HG02852 (cell line): ENCODE results near the gene PTPRD.
"Not testable (repeated sequence)": the region's sequence is repeated elsewhere in the genome, so short reads cannot be mapped to it uniquely, and the experiment has no call there.

Experiments used
- ATAC-seq: cut with Tn5 transposase; IDR thresholded peaks from one replicate; pipeline ENCODE4 v1.9.1; 2021; ENCODE audit warnings: mild to moderate bottlenecking, moderate library complexity; ENCODE audit not compliant: unreplicated experiment

PTPRD gene

DNA sequence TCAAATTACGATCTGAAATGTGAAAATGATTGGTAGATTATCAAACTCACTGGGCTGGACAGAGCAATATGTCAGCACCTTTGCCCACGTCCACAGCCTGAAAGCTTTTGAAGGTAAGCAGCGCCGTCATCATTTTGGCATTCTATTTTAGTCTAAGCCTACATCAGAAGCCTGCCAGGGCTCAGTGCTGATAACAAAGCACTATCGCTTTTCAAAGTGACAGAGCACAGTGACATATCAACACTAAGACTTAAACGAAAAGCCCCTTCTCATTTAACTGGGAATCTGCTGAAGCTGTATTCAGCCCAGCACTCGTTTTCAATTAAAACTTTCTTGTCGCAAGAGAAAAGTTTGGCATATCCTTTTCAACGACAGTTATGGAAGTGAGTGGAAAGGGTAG is 1076.3 kb downstream of the PTPRD start:
- ATAC-seq = no peak

DNA sequence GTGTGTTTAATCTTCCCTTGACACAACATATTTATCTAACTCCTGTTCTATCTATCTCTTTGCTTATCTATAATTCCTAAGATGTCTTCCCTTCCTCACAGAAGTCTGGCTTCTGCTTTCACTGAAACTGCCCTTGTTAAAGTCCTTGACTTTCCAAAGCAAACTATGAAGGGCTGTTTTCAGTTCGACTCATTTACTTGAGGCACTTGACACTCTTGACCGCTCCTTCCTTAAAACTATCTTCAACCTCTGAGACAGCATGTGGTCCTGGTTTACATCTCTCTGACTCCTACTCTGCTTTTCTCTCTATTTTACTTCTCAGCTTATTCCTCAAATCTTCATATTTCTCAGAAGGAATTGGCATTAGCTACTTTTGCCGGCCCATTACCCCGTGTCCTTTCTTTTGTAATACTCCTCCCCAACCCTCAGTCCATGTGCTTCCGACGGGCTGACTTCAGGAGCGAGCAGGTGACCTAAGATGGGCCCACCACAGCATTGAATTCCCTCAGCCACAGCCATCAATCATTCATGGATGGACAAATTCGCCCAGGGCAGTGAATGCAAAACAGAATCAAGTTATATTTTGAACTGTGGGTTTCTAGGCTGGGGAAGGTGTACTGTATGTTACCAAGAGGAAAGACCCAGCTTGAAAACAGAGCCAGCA is 1089.2 kb downstream of the PTPRD start:
- ATAC-seq = no peak

DNA sequence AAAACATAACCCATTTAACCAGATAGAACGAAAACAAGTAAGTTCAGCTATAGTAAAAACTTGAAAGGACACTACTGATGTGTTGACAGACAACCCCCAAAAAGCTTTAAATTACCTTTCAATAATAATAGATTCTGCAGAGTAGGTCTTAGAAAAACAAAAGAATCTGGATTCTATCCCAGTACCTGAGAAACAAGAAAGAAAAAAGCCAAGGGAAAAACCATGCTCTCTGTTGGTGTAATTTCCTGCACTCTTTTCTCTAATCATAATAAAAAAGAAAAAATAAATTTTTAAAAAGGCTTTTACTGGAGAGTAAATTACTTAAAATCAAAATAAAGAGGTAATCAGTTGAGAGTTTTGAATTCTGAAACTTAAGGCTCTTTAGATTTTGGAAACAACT is 1090.4 kb downstream of the PTPRD start:
- no peak for ATAC-seq

DNA sequence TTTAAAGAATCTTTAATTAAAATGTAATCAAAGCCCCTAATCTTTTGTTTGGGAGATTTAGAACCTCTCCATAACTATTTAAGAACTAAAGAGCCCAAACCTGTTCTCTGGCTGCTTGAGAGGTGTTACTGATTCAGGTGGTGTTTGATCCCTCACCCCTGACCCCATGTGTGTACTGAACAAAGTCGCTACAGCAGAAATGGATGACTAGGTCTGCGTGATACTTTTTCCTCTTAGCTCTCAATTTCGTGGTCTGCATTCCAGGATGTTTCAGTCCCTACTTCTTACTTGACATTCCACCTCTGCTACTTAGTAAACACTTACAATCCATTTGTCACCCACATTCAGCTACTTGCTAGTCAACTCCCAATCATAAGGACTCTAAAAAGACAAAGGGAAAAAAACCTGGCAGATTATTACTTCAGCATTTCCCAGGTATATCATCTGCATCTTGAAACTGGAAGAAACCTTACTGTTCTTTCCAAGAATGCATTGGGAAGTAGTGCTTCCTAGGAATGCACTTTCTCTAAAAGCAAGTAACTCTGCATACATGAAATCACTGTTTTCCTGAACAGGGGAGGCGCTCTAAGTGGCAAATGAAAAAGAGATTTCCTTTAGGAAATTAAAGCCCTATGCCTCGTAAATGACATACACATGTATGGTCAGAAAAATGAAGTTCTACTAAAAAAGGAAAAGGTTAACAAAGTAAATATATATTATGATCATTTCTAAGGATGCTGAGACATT is 1091.6 kb downstream of the PTPRD start:
- no peak for ATAC-seq

DNA sequence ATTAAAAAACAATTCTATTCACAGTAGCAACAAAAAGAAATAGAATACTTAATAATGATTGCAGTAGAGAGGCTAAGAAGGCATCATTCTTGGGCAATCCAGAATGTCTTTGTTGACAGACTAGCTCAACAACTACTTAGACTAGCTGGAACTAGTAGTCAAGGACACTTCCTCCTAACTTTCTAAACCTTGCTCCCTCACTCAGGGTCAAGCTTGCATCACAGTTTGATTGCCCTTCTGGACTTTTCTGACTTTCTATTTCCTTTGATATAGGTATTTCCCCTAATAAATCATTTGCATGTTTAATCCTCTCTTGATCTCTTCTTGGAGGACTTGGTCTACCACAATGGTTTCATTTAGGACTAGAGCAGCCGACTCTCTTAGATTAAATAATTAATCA is 1107.9 kb downstream of the PTPRD start:
- no peak for ATAC-seq

DNA sequence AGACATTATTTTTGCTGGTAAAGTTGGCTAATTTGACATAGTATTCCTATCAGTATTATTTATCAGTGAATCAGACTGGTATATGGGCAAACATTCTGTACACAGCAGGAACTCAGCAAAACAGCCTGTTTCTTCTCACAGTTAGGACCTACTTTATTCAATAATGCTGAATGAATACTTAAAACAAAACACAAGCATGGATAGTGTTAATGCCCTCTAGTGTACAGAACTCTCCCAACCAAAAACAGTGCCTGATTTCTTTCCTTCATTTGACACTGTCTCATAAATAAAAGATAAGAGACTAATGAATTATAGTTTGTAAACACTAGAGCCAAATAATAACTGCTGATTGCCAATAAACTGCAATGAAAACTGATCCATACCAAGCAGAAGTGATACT is 1113.3 kb downstream of the PTPRD start:
- no peak for ATAC-seq

DNA sequence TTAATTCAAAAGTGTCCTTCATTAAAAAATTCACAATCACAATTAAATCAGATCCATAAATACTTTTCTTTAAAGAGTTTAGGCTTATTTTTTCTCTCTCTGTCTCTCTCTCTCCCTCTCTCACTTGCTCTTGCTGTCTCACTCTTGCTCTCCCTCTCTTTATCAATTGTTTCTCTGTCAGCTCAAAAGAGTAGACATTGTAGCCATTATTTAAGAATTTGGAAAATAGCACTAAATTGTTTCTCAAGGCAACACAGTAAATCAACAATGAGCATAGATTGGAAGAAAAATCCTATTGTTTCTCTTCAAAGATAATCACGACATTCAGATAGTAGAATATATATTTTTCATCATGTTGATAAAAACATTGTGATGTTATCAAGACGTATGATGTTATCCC is 1114.0 kb downstream of the PTPRD start:
- ATAC-seq = no peak

DNA sequence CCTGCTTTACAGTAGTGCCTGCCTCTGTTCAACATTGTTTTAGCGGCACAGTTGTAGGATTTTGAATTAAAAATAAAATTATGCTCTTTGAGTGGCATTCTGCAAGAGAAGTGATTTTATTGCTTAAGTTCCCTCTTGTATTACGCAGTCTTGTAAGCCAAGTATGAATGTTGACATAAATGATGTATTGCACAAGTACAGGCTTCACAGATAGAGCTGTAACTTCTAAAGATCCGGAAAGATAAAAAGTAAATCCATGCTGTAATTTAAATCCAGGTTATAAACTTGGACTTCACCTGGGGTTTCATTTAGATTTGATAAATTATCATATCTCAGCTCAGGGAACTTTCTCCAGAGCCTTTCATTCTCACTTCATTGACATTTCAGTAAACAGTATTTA is 1114.7 kb downstream of the PTPRD start:
- no peak for ATAC-seq

DNA sequence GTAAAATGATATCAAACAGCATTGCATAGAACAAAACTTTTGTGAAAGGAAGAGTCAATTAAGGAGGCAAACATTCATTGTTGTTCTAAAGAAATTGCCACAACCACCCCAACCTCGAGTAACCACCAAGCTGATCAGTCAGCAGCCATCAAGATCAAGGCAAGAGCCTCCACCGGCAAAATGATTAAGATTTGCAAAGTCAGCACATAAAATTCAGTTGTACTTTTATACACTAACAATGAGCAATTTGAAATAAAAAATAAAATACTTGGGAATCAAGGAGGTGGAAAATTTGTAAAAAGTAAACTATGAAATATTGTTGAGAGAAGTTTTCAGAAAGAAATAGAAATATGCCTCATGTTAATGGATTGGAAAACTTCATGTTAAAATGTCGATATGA is 1118.5 kb downstream of the PTPRD start:
- ATAC-seq = no peak

DNA sequence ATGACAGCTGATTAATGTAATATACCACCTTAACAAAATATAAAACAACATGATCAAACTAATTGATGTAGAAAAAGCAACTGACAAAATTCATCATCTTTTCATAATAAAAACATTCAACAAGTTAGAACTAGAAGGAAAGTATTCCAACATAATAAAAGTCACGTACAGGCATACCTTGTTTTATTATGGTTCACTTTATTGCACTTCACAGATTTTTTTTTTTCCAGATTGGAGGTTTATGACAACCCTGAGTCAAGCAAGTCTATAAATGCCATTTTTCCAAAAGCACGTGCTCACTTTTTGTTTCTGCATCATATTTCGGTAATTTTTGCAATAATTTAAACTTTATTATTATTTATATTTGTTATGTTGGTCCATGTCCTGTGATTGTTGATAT is 1120.3 kb downstream of the PTPRD start:
- ATAC-seq = no peak

DNA sequence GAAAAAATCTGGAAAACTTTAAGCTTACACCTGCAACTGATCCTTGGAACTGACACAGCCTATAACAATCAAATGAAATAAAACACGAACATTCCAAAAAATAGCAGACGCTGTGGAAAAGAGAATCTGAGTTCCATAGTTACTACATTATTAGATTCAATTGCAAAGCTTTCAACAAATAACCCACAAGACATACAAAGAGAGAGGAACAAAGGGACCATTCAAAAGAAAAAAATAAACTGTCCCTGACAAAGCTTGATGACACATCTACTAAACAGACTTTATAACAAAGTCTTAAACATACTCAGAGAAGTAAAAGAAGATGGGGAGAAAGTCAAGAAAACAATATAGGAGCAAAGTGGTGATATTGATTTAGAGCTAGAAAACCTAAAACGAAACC is 1123.6 kb downstream of the PTPRD start:
- ATAC-seq = no peak

DNA sequence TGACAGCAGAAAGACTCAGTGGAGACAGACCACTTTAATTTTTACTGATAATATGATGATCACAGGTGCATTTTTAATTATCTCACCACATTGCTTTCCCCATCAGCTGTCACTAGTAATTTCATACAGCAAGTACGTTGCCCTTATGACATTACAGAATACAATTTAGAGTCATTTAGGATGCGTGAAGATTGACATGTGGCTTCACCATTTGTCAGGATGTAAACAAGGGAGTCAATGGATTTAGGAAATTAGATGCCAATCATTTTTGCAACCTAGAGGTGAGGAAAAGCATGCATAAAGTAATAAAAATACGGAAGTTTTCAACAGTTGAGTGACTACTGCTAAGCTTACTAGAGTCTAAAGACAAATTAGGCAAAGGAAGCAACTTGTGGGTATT is 1129.6 kb downstream of the PTPRD start:
- no peak for ATAC-seq

DNA sequence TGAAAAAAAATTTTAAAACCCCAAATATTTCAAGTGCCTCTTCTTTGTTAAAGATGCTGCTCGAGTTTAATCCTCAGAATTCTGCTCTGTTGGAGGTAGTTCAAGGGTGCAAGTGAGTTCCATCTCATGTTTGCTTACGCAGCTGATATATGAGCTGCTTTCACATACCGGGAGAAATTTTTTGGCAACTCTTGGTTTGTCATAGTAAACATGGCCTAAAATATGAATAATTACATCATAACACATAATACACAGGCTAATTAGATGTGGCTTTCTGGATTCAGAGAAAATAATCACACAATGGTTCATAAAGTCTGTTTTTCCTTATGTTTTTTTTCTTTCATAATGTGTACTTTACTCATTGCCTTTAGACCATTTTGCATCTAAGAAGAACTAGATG is 1134.1 kb downstream of the PTPRD start:
- ATAC-seq = no peak

DNA sequence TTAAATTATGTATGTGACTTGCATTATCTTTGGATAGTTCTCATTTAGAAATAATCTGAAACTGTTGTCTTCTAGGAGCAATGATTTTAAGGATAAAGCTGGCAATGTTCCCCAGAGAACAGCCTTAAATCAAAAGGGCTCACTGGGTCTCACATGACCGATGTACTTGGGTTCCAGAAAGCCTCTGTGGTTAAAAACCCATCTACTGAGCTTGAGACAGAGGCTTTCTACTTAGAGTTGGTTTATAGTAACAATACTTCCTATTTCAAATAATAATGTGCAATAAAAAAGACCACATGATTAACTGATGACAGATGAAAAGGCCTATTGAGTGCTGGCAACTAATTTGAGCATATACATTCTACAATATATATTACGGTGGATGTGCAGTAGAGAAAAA is 1143.5 kb downstream of the PTPRD start:
- no peak for ATAC-seq

DNA sequence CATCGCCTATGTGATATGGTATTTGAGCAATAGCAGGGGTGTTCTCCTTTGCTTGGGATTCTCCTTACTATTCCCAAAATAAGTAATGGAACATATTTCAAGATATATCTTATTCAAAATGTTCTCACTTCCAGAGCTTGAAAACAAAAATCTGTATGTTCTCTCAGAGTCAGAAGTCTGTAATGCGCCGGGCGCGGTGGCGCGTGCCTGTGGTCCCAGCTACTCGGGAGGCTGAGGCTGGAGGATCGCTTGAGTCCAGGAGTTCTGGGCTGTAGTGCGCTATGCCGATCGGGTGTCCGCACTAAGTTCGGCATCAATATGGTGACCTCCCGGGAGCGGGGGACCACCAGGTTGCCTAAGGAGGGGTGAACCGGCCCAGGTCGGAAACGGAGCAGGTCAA is 1170.9 kb downstream of the PTPRD start:
- not testable (repeated sequence) for ATAC-seq

DNA sequence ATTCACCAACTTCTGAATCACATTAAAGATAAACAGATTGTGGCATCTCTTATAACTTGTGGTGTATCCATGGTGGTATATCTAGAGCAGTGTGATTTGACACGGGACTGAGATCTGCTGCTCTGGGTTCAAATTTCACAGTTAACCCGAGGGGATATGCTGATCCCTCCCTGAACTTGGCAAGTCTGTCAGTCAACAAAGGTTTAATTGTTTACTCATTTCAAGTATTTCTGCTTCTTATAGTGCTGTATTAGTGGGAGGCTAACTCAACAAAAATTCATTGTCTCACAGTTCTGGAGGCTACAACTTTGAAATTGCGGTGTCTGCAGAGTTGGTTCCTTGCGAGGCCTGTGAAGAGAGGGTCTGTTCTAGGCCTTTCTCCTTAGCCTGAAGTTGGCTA is 1175.2 kb downstream of the PTPRD start:
- no peak for ATAC-seq

DNA sequence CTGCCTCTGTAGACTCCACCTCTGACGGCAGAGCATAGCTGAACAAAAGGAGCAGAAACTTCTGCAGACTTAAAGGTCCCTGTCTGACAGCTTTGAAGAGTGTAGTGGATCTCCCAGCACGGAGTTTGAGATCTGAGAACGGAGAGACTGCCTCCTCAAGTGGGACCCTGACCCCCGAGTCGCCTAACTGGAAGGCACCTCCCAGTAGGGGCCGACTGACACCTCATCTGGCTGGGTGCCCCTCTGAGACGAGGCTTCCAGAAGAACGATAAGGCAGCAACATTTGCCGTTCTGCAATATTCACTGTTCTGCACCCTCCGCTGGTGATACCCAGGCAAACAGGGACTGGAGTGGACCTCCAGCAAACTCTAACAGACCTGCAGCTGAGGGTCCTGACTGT is 1186.3 kb downstream of the PTPRD start:
- ATAC-seq = not testable (repeated sequence)

DNA sequence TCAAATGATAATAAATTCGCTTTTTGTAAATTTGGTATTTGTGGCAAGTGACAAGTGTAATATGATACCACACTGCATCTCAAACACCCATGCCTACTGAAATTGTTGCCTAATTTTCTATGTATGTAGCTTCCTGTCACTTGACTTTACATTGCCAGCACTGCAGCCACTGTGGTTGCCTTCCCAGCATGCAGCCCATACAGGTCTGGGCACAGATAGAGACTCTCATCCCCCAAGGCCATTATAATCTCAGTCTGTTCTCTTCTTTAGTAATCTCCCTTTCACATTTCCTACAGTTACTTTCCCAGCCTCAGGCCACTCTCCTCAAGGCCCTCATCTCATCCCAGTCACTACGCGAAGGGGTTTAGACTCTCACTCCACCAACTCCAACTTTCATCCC is 1200.6 kb downstream of the PTPRD start:
- no peak for ATAC-seq

DNA sequence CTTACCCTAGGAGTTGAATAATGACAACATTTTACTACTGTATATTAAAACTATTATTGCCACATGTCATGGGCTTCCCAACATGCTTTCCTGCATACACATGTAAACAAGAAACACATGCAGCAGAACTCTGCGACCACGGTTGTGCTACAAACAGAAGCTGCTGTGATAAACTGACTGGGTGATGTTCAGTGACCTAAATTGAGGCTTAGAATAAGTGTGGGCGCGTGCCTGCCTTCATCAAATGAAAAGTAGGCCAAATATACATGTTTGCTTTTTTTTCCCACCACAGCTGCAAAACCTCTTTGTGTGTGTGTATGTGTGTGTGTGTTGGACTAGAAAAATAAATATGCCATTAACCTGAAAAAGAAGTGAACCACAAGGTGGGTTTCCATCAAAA is 1202.1 kb downstream of the PTPRD start:
- no peak for ATAC-seq

DNA sequence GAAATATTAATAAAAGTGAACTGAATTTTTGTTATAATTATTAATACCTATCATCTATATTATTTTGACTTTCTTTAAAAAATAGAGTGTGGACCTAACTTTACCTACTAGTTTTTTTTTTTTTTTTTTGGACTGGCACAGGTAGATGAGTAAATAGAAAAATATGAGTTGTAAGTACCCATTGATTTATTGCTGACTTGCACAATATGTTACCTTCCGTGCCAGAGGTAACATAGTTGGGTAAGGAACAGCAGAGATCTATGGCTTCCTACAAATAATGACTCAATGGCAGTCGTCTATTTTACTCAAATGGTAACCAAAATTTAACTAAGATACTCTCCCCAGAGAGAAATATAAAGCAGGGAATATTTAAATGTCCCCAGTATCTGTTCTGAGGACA is 1212.8 kb downstream of the PTPRD start:
- no peak for ATAC-seq

DNA sequence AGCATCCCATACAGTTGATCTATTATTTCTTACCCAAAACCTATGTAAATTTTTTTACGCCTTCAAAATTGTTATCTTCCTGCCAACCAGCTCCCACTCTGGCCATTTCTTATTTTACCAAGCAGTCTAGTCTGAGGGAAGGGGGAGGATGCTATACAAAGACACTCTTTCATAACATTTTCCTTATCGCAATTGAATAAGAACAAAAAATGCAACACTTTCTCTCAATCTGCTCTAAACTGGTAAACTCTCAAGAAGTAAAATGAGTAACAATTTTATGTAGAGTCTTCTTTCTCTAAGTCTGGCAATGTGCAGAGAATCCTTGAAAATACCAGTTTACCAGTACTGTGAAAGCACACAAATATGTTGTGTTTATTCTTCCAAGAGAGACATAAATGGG is 1216.3 kb downstream of the PTPRD start:
- ATAC-seq = no peak

DNA sequence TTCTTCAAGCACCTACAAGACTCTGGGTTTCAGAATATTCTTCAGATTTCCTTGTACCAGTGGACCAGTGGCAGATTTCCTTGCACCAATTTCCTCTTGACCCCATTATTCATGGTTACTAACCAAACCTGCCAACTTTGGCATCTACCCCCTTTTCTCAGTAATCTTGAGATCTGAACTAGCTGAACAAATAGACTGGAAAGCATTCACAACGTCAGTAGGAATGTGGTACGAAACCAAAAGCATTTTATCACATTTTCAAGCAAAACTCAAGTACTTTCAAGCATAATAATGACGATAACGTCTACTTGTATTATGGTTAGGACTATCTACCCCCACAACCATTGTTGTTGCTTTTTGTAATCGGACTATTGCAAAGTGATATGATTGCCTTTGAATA is 1217.3 kb downstream of the PTPRD start:
- ATAC-seq = no peak

DNA sequence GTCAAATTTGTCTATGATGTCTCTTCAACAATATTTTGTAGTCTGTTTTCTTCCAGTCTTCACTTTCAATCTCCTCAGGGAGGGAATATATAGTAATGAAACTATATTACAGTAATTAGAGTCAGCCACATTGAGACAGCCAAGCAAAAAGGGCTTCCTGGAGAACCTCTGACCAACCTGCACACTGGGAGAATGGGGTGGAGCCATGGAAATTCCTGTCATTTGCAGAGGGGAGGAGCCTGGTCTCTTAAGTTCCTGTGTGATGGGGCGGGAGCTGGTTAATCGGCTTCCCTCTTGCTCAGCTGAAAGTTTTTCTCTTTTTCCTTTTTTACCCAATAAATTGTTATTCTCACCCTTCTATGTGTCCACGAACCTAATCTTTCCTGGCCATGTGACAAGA is 1220.0 kb downstream of the PTPRD start:
- ATAC-seq = no peak
